ENCODE results near the gene YDJC.

- TF ChIP-seq CTCF (IDR thresholded peaks at IDR 0.05) (peak in 1 of 3 donors; percentile 68), POLR2A (IDR thresholded peaks at IDR 0.05) (no peak)
Measured at GRCh38 chr22:21646608-21647590, 17.1 kb upstream of the YDJC start.

Data from lower leg skin (tissue), 3 donors.